PFSK-1 (cell line): ENCODE data around the gene GORASP2.

ENCODE experiments used
- POLR2AphosphoS5 ChIP-seq: IDR thresholded peaks from 2 replicates; pipeline ENCODE4 v1.6.1; 2012; ENCODE audit warnings: low read depth, mild to moderate bottlenecking, control low read depth, low read length, moderate library complexity
- REST ChIP-seq, 2 experiments: IDR thresholded peaks; 2 replicates each; pipeline versions ENCODE4 v1.6.1 to v1.8.0; 2011 to 2012; ENCODE audit warnings: low read depth in 2 of 2, low read length in 2 of 2, control low read depth in 1 of 2, inconsistent platforms in 1 of 2, mild to moderate bottlenecking in 1 of 2, moderate library complexity in 1 of 2; ENCODE audit not compliant: insufficient read depth in 1 of 2
- SIN3A ChIP-seq: IDR thresholded peaks from 2 replicates; pipeline ENCODE4 v1.6.1; 2012; ENCODE audit warnings: mild to moderate bottlenecking, low read length, moderate library complexity, borderline replicate concordance; ENCODE audit not compliant: insufficient read depth
- TAF1 ChIP-seq: IDR thresholded peaks from 2 replicates; pipeline ENCODE4 v1.6.1; 2012; ENCODE audit warnings: low read length, control low read depth, borderline replicate concordance; ENCODE audit not compliant: insufficient read depth

GRCh38 chr2:170984079-170984478 is 55.0 kb downstream of the GORASP2 start:
- no peak for TF ChIP-seq POLR2AphosphoS5
- TF ChIP-seq REST (IDR thresholded peaks at IDR 0.05; ENCODE audit: insufficient read depth in 1 of 2, low read depth in 2 of 2, low read length in 2 of 2) = no peak
- TF ChIP-seq SIN3A = no peak
- TF ChIP-seq TAF1 = no peak
